SK-N-SH (cell line): ENCODE results near the gene TGFBR3L.

Source experiments
- POLR2AphosphoS5 ChIP-seq: IDR thresholded peaks from 2 replicates; pipeline ENCODE4 v1.6.1; 2012; ENCODE audit warnings: low read depth, low read length
- TF ChIP-seq, protein P1 (sequence below): fragments of 200-600 bp; sonication (generic); IDR thresholded peaks from 2 replicates; pipeline ENCODE4 v1.6.1; 2017; ENCODE audit warnings: antibody characterized with exemption, mild to moderate bottlenecking, moderate library complexity
- TF ChIP-seq, protein P2 (sequence below): IDR thresholded peaks from 2 replicates; pipeline ENCODE4 v1.4.0; 2012; ENCODE audit warnings: low read depth, borderline replicate concordance
- TF ChIP-seq, protein P3 (sequence below): IDR thresholded peaks from 2 replicates; pipeline ENCODE4; 2012
- TF ChIP-seq, protein P4 (sequence below): IDR thresholded peaks from 2 replicates; pipeline ENCODE4 v1.4.0; 2012; ENCODE audit warnings: low read depth
- TF ChIP-seq, protein P5 (sequence below): IDR thresholded peaks from 2 replicates; pipeline ENCODE4 v1.6.1; 2012; ENCODE audit warnings: mild to moderate bottlenecking, low read depth, low read length, moderate library complexity
- TF ChIP-seq, protein P6 (sequence below): fragments of 150-350 bp; IDR thresholded peaks from 2 replicates; pipeline ENCODE4 v1.6.1; 2017; ENCODE audit warnings: antibody characterized with exemption, low read length, low read depth, borderline replicate concordance

DNA sequence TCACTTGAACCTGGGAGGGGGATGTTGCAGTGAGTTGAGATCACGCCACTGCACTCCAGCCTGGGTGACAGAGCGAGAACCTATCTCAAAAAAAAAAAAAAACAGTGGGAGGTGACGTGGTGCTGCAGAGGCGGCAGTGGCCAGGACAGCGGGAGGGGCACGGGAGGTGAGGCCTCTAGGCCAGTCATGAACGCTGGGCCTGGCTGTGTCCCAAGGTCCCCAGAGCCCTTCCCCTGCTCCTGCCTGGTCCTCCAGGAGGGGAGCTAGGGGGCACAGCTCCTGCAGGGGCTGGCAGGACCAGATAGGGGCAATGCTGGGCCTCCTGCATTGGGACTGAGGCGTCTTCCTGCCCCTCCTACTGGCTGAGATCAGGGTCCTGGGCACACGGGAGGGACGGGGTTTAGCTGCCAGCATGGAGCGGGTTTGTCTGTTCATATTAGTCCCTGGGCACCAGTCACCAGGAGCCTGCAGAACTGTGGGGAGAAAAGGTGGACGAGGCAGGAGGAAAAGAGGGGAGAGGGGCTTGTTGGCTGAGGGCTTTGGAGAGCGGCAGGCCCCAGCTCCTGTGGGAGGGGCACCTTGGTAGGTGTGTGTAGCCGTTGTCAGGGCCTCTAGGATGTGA is 6.4 kb upstream of the TGFBR3L start:
- TF ChIP-seq, protein P1, sequence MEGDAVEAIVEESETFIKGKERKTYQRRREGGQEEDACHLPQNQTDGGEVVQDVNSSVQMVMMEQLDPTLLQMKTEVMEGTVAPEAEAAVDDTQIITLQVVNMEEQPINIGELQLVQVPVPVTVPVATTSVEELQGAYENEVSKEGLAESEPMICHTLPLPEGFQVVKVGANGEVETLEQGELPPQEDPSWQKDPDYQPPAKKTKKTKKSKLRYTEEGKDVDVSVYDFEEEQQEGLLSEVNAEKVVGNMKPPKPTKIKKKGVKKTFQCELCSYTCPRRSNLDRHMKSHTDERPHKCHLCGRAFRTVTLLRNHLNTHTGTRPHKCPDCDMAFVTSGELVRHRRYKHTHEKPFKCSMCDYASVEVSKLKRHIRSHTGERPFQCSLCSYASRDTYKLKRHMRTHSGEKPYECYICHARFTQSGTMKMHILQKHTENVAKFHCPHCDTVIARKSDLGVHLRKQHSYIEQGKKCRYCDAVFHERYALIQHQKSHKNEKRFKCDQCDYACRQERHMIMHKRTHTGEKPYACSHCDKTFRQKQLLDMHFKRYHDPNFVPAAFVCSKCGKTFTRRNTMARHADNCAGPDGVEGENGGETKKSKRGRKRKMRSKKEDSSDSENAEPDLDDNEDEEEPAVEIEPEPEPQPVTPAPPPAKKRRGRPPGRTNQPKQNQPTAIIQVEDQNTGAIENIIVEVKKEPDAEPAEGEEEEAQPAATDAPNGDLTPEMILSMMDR: no peak
- TF ChIP-seq, protein P2, sequence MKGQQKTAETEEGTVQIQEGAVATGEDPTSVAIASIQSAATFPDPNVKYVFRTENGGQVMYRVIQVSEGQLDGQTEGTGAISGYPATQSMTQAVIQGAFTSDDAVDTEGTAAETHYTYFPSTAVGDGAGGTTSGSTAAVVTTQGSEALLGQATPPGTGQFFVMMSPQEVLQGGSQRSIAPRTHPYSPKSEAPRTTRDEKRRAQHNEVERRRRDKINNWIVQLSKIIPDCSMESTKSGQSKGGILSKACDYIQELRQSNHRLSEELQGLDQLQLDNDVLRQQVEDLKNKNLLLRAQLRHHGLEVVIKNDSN: no peak
- TF ChIP-seq, protein P3, sequence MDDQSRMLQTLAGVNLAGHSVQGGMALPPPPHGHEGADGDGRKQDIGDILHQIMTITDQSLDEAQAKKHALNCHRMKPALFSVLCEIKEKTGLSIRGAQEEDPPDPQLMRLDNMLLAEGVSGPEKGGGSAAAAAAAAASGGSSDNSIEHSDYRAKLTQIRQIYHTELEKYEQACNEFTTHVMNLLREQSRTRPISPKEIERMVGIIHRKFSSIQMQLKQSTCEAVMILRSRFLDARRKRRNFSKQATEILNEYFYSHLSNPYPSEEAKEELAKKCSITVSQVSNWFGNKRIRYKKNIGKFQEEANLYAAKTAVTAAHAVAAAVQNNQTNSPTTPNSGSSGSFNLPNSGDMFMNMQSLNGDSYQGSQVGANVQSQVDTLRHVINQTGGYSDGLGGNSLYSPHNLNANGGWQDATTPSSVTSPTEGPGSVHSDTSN: no peak
- TF ChIP-seq, protein P4, sequence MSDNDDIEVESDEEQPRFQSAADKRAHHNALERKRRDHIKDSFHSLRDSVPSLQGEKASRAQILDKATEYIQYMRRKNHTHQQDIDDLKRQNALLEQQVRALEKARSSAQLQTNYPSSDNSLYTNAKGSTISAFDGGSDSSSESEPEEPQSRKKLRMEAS: no peak
- TF ChIP-seq, protein P5, sequence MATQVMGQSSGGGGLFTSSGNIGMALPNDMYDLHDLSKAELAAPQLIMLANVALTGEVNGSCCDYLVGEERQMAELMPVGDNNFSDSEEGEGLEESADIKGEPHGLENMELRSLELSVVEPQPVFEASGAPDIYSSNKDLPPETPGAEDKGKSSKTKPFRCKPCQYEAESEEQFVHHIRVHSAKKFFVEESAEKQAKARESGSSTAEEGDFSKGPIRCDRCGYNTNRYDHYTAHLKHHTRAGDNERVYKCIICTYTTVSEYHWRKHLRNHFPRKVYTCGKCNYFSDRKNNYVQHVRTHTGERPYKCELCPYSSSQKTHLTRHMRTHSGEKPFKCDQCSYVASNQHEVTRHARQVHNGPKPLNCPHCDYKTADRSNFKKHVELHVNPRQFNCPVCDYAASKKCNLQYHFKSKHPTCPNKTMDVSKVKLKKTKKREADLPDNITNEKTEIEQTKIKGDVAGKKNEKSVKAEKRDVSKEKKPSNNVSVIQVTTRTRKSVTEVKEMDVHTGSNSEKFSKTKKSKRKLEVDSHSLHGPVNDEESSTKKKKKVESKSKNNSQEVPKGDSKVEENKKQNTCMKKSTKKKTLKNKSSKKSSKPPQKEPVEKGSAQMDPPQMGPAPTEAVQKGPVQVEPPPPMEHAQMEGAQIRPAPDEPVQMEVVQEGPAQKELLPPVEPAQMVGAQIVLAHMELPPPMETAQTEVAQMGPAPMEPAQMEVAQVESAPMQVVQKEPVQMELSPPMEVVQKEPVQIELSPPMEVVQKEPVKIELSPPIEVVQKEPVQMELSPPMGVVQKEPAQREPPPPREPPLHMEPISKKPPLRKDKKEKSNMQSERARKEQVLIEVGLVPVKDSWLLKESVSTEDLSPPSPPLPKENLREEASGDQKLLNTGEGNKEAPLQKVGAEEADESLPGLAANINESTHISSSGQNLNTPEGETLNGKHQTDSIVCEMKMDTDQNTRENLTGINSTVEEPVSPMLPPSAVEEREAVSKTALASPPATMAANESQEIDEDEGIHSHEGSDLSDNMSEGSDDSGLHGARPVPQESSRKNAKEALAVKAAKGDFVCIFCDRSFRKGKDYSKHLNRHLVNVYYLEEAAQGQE: no peak
- TF ChIP-seq POLR2AphosphoS5: no peak
- TF ChIP-seq, protein P6, sequence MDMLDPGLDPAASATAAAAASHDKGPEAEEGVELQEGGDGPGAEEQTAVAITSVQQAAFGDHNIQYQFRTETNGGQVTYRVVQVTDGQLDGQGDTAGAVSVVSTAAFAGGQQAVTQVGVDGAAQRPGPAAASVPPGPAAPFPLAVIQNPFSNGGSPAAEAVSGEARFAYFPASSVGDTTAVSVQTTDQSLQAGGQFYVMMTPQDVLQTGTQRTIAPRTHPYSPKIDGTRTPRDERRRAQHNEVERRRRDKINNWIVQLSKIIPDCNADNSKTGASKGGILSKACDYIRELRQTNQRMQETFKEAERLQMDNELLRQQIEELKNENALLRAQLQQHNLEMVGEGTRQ: no peak
